ENCODE results near the gene BTBD10.

Gene BTBD10

DNA sequence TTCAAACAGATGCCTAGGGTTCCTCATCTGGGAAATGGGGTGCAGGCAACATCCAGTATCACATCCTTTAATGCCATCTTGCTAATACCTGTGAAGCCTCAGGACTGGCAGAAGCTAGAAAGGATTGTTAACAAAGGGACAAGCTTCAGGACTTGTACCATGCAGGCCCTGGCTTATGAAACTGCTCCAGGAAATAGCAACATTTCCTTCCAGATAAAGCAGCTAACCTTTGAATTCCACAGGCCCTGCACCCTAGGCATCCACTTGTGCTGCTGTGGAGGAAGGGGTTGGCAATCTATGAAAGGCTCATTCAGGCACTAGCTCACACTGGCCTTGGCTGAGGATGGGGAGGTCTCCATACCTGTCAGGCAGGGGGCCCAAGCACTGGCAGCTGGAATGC is 87.2 kb downstream of the BTBD10 start:
- CTCF ChIA-PET: interaction anchor here (1.5 kb wide), 1 partner anchor 9 kb away, joined by 6 read pairs; no protein-coding TSS in a partner anchor
- POLR2A ChIA-PET (ENCODE audit: low non-redundant PET): no interaction called here

DNA sequence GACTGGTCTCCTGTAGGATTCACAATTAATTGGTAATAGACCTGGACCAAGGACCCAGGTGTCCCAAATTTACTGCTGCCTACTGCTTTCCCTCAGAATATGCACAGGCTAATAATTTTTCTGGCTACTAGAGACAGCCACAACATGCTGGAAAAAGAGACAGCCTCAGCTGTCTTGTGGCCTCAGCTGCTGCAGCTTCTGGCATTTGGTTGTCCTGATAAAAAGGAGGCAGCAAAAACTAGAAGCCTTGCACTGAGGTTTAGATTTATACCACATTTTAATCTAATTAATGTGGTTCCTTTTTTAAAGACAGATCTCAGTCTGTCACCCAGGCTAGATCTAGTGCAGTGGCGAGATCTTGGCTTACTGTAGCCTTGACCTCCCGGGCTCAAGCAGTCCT is 89.8 kb downstream of the BTBD10 start:
- TF ChIP-seq CTCF (conservative IDR thresholded peaks at IDR 0.05; ENCODE audit: low read depth): no peak
- ChIA-PET CTCF (interaction anchor here (0.7 to 0.8 kb wide), 2 partner anchors 11 to 13 kb away, joined by 3 to 5 read pairs; no protein-coding TSS in a partner anchor), POLR2A (ENCODE audit: low non-redundant PET) (no interaction called here)
- DNase-seq (ENCODE audit: low spot score): no peak
- no peak overlapping the region for H3K27ac ChIP-seq

More for the DNA sequence above, 87.2 kb downstream of the BTBD10 start:
- TF ChIP-seq CTCF (conservative IDR thresholded peaks at IDR 0.05; ENCODE audit: low read depth): no peak
- DNase-seq (ENCODE audit: low spot score): no peak
- H3K27ac ChIP-seq: no peak overlapping the region

DNA sequence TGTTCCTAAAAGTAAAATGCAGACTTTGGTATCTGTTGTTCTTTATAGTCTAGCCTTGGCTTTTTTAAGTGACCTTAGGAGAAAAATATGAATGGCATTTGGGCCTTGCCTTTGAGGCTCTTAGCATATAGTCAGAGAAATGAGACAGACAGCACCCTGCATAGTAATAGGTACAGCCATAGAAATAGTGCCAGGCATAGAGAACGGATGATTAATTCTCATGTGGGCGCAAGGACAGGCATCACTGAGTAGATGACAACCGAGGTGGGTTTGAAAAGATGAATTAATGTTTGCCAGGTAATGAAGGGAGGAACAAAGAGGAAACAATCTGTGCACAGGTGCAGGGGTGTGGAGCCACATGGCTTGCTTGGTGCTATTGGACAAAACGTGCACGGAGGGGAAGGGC is 95.0 kb downstream of the BTBD10 start:
- no peak for TF ChIP-seq CTCF (conservative IDR thresholded peaks at IDR 0.05; ENCODE audit: low read depth)
- H3K27ac ChIP-seq: no peak overlapping the region
- no peak for DNase-seq (ENCODE audit: low spot score)
- ChIA-PET POLR2A (ENCODE audit: low non-redundant PET) (no interaction called here), CTCF (no interaction called here)

- no peak overlapping the region for H3K27ac ChIP-seq
- no peak for DNase-seq (ENCODE audit: low spot score)
- POLR2A ChIA-PET (ENCODE audit: low non-redundant PET): no interaction called here
- TF ChIP-seq CTCF (conservative IDR thresholded peaks at IDR 0.05; ENCODE audit: low read depth): no peak
- CTCF ChIA-PET: interaction anchor here (0.6 to 0.8 kb wide), 2 partner anchors 18 to 1069 kb away, joined by 3 to 5 read pairs; no protein-coding TSS in a partner anchor
Observed at GRCh38 chr11:13367115-13367514, 95.9 kb downstream of the BTBD10 start.

DNA sequence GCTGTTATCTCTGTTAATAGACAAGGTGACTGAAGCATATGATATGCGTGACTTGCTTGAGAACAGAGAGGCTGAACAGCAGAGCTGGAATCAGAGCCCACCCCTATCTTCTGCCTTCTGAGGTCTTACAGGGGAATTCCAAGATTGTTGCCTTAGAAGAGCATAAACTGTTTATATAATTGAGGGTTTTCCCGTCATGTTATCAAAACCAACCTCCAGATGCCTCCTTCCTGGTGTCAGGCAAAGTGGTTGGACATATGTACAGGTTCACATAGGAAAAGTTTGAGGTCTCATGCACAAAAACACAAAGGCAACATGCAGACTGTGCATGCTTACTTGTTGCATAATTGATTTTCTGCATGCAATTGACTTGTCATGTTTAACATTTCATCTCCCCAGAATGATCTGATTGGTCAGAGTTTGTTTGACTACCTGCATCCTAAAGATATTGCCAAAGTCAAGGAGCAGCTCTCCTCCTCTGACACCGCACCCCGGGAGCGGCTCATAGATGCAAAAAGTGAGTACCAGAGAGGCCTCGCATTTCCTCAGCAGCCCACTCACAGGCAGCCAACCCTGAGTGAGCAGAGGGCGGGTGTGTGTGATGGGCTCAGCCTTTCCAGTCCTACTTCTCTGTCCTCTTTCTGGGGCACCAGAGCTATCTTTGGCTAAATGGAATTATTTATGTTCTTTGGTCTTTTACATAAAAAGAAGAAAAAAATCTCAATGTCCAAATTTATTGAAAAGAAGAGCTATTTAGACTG is 96.6 kb downstream of the BTBD10 start:
- TF ChIP-seq CTCF (conservative IDR thresholded peaks at IDR 0.05; ENCODE audit: low read depth): no peak
- ChIA-PET POLR2A (ENCODE audit: low non-redundant PET) (no interaction called here), CTCF (interaction anchor here (0.6 to 0.8 kb wide), 2 partner anchors 19 to 1068 kb away, joined by 3 to 5 read pairs; no protein-coding TSS in a partner anchor)
- no peak for DNase-seq (ENCODE audit: low spot score)
- no peak overlapping the region for H3K27ac ChIP-seq

DNA sequence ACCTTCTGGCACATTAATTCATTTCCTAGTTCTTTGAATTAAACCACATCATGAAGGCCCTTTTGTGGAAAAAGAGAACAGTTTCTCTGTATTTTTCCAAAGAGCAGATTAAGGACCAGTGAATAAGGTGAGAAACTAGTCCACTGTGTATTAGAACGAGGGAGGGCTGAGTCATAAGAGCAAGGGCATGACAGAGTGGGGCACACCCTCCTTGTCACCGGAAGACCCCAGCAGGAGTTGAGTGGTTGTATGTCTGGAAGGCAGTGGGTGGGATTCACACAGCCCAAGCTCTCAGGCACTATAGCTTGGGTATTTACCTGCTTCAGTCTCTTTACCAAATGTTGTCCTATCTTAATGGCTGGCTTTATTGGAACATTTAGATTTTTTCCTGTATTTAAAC is 98.6 kb downstream of the BTBD10 start:
- TF ChIP-seq CTCF (conservative IDR thresholded peaks at IDR 0.05; ENCODE audit: low read depth): no peak
- no peak for DNase-seq (ENCODE audit: low spot score)
- ChIA-PET POLR2A (ENCODE audit: low non-redundant PET) (no interaction called here), CTCF (no interaction called here)
- H3K27ac ChIP-seq: no peak overlapping the region

Data from RWPE1 (cell line).